Neural cell (in vitro differentiated cells): Measurements from ENCODE around the gene CNIH1. TPM values are rescaled to one million over a fixed set of nuclear protein-coding genes. Genes with fewer than 3 reads are reported as not detected.

Experiments
- H2AFZ ChIP-seq: fragments of 200-600, 300-800 bp; sonication (generic), shearing (Covaris generic); 2 replicates; pipeline ENCODE4 v1.6.0; 2014; ENCODE audit warnings: low read depth, mild to moderate bottlenecking, antibody characterized with exemption, low read length, moderate library complexity
- H3F3A ChIP-seq: fragments of 200-600 bp; shearing (Covaris generic); 2 replicates; pipeline ENCODE4 v1.6.1; 2016; ENCODE audit warnings: mild to moderate bottlenecking, moderate library complexity, mixed read lengths, antibody characterized with exemption, low read length; ENCODE audit not compliant: insufficient read depth, poor library complexity, severe bottlenecking
- H3K27ac ChIP-seq: fragments of 200-600, 300-800 bp; sonication (generic), shearing (Covaris generic); 2 replicates; pipeline ENCODE4 v1.5.1; 2014; ENCODE audit warnings: mild to moderate bottlenecking, low read length, moderate library complexity
- H3K27me3 ChIP-seq: fragments of 300-800, 200-600 bp; sonication (generic), shearing (Covaris generic); 2 replicates; pipeline ENCODE4 v1.6.0; 2014; ENCODE audit warnings: mild to moderate bottlenecking, low read depth, low read length, moderate library complexity; ENCODE audit not compliant: insufficient read depth
- H3K36me3 ChIP-seq: fragments of 300-800, 200-600 bp; sonication (generic), shearing (Covaris generic); 2 replicates; pipeline ENCODE4 v1.5.1; 2014; ENCODE audit warnings: mild to moderate bottlenecking, antibody characterized with exemption, low read length, moderate library complexity; ENCODE audit not compliant: insufficient read depth
- H3K4me2 ChIP-seq: fragments of 300-800, 200-600 bp; sonication (generic), shearing (Covaris generic); 2 replicates; pipeline ENCODE4 v1.6.0; 2014; ENCODE audit warnings: mild to moderate bottlenecking, low read length
- H3K4me3 ChIP-seq: fragments of 300-800, 200-600 bp; sonication (generic), shearing (Covaris generic); 2 replicates; pipeline ENCODE4 v1.5.1; 2014; ENCODE audit warnings: mild to moderate bottlenecking, low read length, moderate library complexity
- H3K79me2 ChIP-seq: fragments of 200-600 bp; shearing (Covaris generic); replicated peaks from 2 replicates; pipeline ENCODE4 v1.6.0; 2014; ENCODE audit warnings: mild to moderate bottlenecking, low read length, moderate library complexity; ENCODE audit not compliant: insufficient read depth
- H3K9ac ChIP-seq: fragments of 300-800, 200-600 bp; sonication (generic), shearing (Covaris generic); 2 replicates; pipeline ENCODE4 v1.6.1; 2016; ENCODE audit warnings: mild to moderate bottlenecking, low read length, mixed read lengths
- H3K9me2 ChIP-seq: fragments of 200-600 bp; shearing (Covaris generic); 2 replicates; pipeline ENCODE4 v1.6.1; 2016; ENCODE audit warnings: mild to moderate bottlenecking, low read length, mixed read lengths; ENCODE audit not compliant: insufficient read depth
- H3K9me3 ChIP-seq: fragments of 200-600, 300-800 bp; sonication (generic), shearing (Covaris generic); 2 replicates; pipeline ENCODE4 v1.6.1; 2016; ENCODE audit warnings: mild to moderate bottlenecking, mixed run types, low read length, moderate library complexity, mixed read lengths
- H4K20me1 ChIP-seq: fragments of 200-600 bp; shearing (Covaris generic); 2 replicates; pipeline ENCODE4 v1.6.1; 2016; ENCODE audit warnings: mild to moderate bottlenecking, mixed run types; ENCODE audit not compliant: insufficient read depth
- CTCF ChIP-seq: fragments of 450-650 bp; IDR thresholded peaks from 2 replicates; pipeline ENCODE4 v1.5.1; 2014; ENCODE audit warnings: antibody characterized with exemption, mild to moderate bottlenecking, moderate library complexity; ENCODE audit not compliant: poor library complexity, severe bottlenecking
- EP300 ChIP-seq: fragments of 450-650 bp; conservative IDR thresholded peaks from 2 replicates; pipeline ENCODE4 v1.6.1; 2014; ENCODE audit warnings: antibody characterized with exemption, mild to moderate bottlenecking, moderate library complexity; ENCODE audit not compliant: poor library complexity, severe bottlenecking
- EZH2 ChIP-seq: fragments of 200-600, 300-800 bp; shearing (Covaris generic), sonication (generic); IDR thresholded peaks from 2 replicates; pipeline ENCODE4 v1.6.1; 2014; ENCODE audit warnings: antibody characterized with exemption, low read length, borderline replicate concordance, mild to moderate bottlenecking; ENCODE audit not compliant: insufficient read depth, poor library complexity, severe bottlenecking
- MXI1 ChIP-seq: fragments of 450-650 bp; conservative IDR thresholded peaks from 2 replicates; pipeline ENCODE4 v1.6.1; 2014; ENCODE audit warnings: antibody characterized with exemption, mild to moderate bottlenecking; ENCODE audit not compliant: poor library complexity, severe bottlenecking
- POLR2AphosphoS5 ChIP-seq: IDR thresholded peaks from 2 replicates; pipeline ENCODE4 v1.6.1; 2012
- RAD21 ChIP-seq: fragments of 450-650 bp; conservative IDR thresholded peaks from 2 replicates; pipeline ENCODE4 v1.6.1; 2014; ENCODE audit warnings: antibody characterized with exemption, mild to moderate bottlenecking, moderate library complexity
- REST ChIP-seq: IDR thresholded peaks from 2 replicates; pipeline ENCODE4 v1.6.1; 2012; ENCODE audit warnings: borderline replicate concordance
- SMC3 ChIP-seq: fragments of 450-650 bp; conservative IDR thresholded peaks from 2 replicates; pipeline ENCODE4 v1.6.1; 2014; ENCODE audit warnings: antibody characterized with exemption, mild to moderate bottlenecking, moderate library complexity; ENCODE audit not compliant: poor library complexity
- TAF1 ChIP-seq: IDR thresholded peaks from 2 replicates; pipeline ENCODE4 v1.6.1; 2012; ENCODE audit warnings: low read depth
- polyA plus RNA-seq: library from polyadenylated mRNA; depleted of rRNA; stranded (reverse); fragments of >200 nt; gene quantifications from 2 replicates; pipeline ENCODE4 v1.2.3, GENCODE V29; 2014

The CNIH1 gene
- polyA plus RNA-seq, 1 donor from 2014 or later: 125 TPM

- Histone ChIP-seq H3K9ac (no peak overlapping the region), H2AFZ (no peak overlapping the region), H3K4me3 (no peak overlapping the region), H3F3A (no peaks in the 10 kb centered on the region), H4K20me1 (no peaks in the 10 kb centered on the region), H3K36me3 (no peaks in the 10 kb centered on the region), H3K79me2 (no peaks in the 10 kb centered on the region), H3K9me3 (no peaks in the 10 kb centered on the region), H3K4me2 (no peak overlapping the region), H3K27me3 (no peaks in the 10 kb centered on the region), H3K27ac (no peak overlapping the region), H3K9me2 (no peaks in the 10 kb centered on the region)
- no peak for TF ChIP-seq REST
- no peak for TF ChIP-seq EP300
- TF ChIP-seq POLR2AphosphoS5: no peak
- TF ChIP-seq MXI1: no peak
- TF ChIP-seq SMC3: no peak
- TF ChIP-seq TAF1: no peak
- no peak for TF ChIP-seq RAD21
- TF ChIP-seq CTCF: no peak
- no peak for TF ChIP-seq EZH2
Observed at GRCh38 chr14:54447231-54447692, 6.1 kb upstream of the CNIH1 start.

- H3K9me3 ChIP-seq: no peaks in the 10 kb centered on the region
- H3K27ac ChIP-seq: no peak overlapping the region
- no peaks in the 10 kb centered on the region for H4K20me1 ChIP-seq
- no peaks in the 10 kb centered on the region for H3K9me2 ChIP-seq
- H2AFZ ChIP-seq: no peak overlapping the region
- H3K9ac ChIP-seq: no peak overlapping the region
- TF ChIP-seq SMC3 (no peak), MXI1 (no peak), POLR2AphosphoS5 (no peak), EP300 (no peak), EZH2 (no peak), CTCF (no peak), RAD21 (no peak), TAF1 (no peak), REST (no peak)
- H3K36me3 ChIP-seq: no peaks in the 10 kb centered on the region
- no peaks in the 10 kb centered on the region for H3K27me3 ChIP-seq
- no peaks in the 10 kb centered on the region for H3F3A ChIP-seq
- H3K79me2 ChIP-seq: no peaks in the 10 kb centered on the region
- no peak overlapping the region for H3K4me3 ChIP-seq
- H3K4me2 ChIP-seq: no peak overlapping the region
Observed at GRCh38 chr14:54446161-54446693, 5.1 kb upstream of the CNIH1 start.
